ENCODE measurements around the gene KCNIP3.

The KCNIP3 gene

DNA sequence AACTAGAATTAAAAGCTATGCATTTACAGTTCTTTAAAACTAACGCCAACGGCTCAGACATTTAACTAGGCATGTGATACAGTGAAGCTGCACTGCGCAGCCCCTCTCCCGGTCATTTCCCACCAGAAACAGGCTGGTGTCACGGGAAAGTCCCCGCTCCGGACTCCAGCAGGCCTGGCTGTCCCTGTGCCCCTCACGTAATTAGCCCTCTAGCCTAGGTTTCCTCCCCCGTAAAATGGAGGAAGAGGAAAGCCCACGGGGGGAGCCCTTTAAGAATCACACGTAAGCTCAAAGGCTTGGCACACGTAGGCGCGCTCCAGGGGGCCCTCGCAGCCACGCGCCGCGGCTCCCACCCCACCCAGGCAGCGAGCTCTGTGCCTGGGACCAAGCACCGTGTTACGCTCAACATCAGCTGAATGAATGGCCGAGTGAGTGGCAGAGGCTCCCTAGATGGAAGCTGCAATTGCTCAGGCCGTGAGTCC lies 48.0 kb downstream of the KCNIP3 start:
- no peak overlapping the region for H3K4me2 ChIP-seq (ENCODE audit: low read length)
- WGBS (ENCODE audit: extremely low coverage, insufficient coverage, low lambda C conversion rate): no CpG with 5 or more reads among the region's 24 CpGs
- no peak overlapping the region for H3K56ac ChIP-seq (ENCODE audit: low read length)
- no peak overlapping the region for H3K23ac ChIP-seq (ENCODE audit: low read length)
- no peak overlapping the region for H2BK120ac ChIP-seq (ENCODE audit: low read depth, low read length)
- H2BK15ac ChIP-seq (replicated peaks; ENCODE audit: low read depth): no peak overlapping the region
- no peaks in the 10 kb centered on the region for H3K79me1 ChIP-seq (ENCODE audit: low read length)
- no peak overlapping the region for H3K18ac ChIP-seq (ENCODE audit: low read length)
- H3K79me2 ChIP-seq (ENCODE audit: control insufficient read depth, insufficient read depth, low read length): no peaks in the 10 kb centered on the region
- no peak overlapping the region for H4K5ac ChIP-seq (ENCODE audit: low read length)
- H3K4me3 ChIP-seq (ENCODE audit: low read length): no peak overlapping the region
- no peak overlapping the region for H3K9ac ChIP-seq (ENCODE audit: low read length)
- DNase-seq: no peak
- H3K36me3 ChIP-seq (ENCODE audit: control insufficient read depth, insufficient read depth, low read length): no peaks in the 10 kb centered on the region
- H2AK5ac ChIP-seq (ENCODE audit: low read length): no peak overlapping the region
- peaks cover 12% of the 10 kb centered on the region for H3K27me3 ChIP-seq (ENCODE audit: insufficient read depth, low read length, poor library complexity)
- no peak overlapping the region for H4K8ac ChIP-seq (ENCODE audit: low read depth, low read length)
- H3K27ac ChIP-seq (ENCODE audit: low read depth, low read length): no peak overlapping the region
- no peaks in the 10 kb centered on the region for H3K4me1 ChIP-seq (ENCODE audit: control insufficient read depth, low read depth, low read length)
- H3K4ac ChIP-seq (ENCODE audit: low read depth, low read length): no peak overlapping the region
- no peak overlapping the region for H2BK5ac ChIP-seq (ENCODE audit: low read length)

- Histone ChIP-seq H3K4me3 (ENCODE audit: low read length) (peak overlapping the region; percentile 44), H4K5ac (ENCODE audit: low read length) (no peak overlapping the region), H3K23ac (ENCODE audit: low read length) (no peak overlapping the region), H3K56ac (ENCODE audit: low read length) (peak overlapping the region; percentile 81), H2BK120ac (ENCODE audit: low read depth, low read length) (no peak overlapping the region), H4K8ac (ENCODE audit: low read depth, low read length) (no peak overlapping the region), H3K27me3 (ENCODE audit: insufficient read depth, low read length, poor library complexity) (peaks cover 12% of the 10 kb centered on the region), H3K9ac (ENCODE audit: low read length) (peak overlapping the region; percentile 59), H3K36me3 (ENCODE audit: control insufficient read depth, insufficient read depth, low read length) (no peaks in the 10 kb centered on the region), H3K18ac (ENCODE audit: low read length) (no peak overlapping the region), H3K4ac (ENCODE audit: low read depth, low read length) (no peak overlapping the region), H3K79me1 (ENCODE audit: low read length) (no peaks in the 10 kb centered on the region), H3K27ac (ENCODE audit: low read depth, low read length) (no peak overlapping the region), H2AK5ac (ENCODE audit: low read length) (no peak overlapping the region), H3K79me2 (ENCODE audit: control insufficient read depth, insufficient read depth, low read length) (no peaks in the 10 kb centered on the region), H2BK5ac (ENCODE audit: low read length) (no peak overlapping the region), H3K4me1 (ENCODE audit: control insufficient read depth, low read depth, low read length) (no peaks in the 10 kb centered on the region), H2BK15ac (replicated peaks; ENCODE audit: low read depth) (no peak overlapping the region), H3K4me2 (ENCODE audit: low read length) (peak overlapping the region; percentile 74)
- DNase-seq: peak; percentile 76
- WGBS (ENCODE audit: extremely low coverage, insufficient coverage, low lambda C conversion rate): no CpG with 5 or more reads among the region's 65 CpGs
Observed at GRCh38 chr2:95345563-95346230, 48.5 kb downstream of the KCNIP3 start.

GRCh38 chr2:95346231-95346737 lies 49.1 kb downstream of the KCNIP3 start:
- H3K4me2 ChIP-seq (ENCODE audit: low read length): peak overlapping the region; percentile 74
- DNase-seq: no peak
- no peak overlapping the region for H3K27ac ChIP-seq (ENCODE audit: low read depth, low read length)
- H2BK120ac ChIP-seq (ENCODE audit: low read depth, low read length): no peak overlapping the region
- H3K18ac ChIP-seq (ENCODE audit: low read length): peak overlapping the region; percentile 8
- no peak overlapping the region for H3K23ac ChIP-seq (ENCODE audit: low read length)
- no peak overlapping the region for H2AK5ac ChIP-seq (ENCODE audit: low read length)
- no peaks in the 10 kb centered on the region for H3K4me1 ChIP-seq (ENCODE audit: control insufficient read depth, low read depth, low read length)
- H3K36me3 ChIP-seq (ENCODE audit: control insufficient read depth, insufficient read depth, low read length): no peaks in the 10 kb centered on the region
- H4K5ac ChIP-seq (ENCODE audit: low read length): no peak overlapping the region
- H2BK5ac ChIP-seq (ENCODE audit: low read length): no peak overlapping the region
- H3K79me2 ChIP-seq (ENCODE audit: control insufficient read depth, insufficient read depth, low read length): no peaks in the 10 kb centered on the region
- peak overlapping the region; percentile 59 for H3K9ac ChIP-seq (ENCODE audit: low read length)
- peaks cover 12% of the 10 kb centered on the region for H3K27me3 ChIP-seq (ENCODE audit: insufficient read depth, low read length, poor library complexity)
- H3K4ac ChIP-seq (ENCODE audit: low read depth, low read length): no peak overlapping the region
- H3K4me3 ChIP-seq (ENCODE audit: low read length): no peak overlapping the region
- peak overlapping the region; percentile 25 for H3K56ac ChIP-seq (ENCODE audit: low read length)
- no peaks in the 10 kb centered on the region for H3K79me1 ChIP-seq (ENCODE audit: low read length)
- WGBS (ENCODE audit: extremely low coverage, insufficient coverage, low lambda C conversion rate): no CpG with 5 or more reads among the region's 88 CpGs
- H4K8ac ChIP-seq (ENCODE audit: low read depth, low read length): no peak overlapping the region
- no peak overlapping the region for H2BK15ac ChIP-seq (replicated peaks; ENCODE audit: low read depth)

GRCh38 chr2:95346738-95347671 lies 49.9 kb downstream of the KCNIP3 start:
- Histone ChIP-seq H3K56ac (ENCODE audit: low read length) (peak overlapping the region; percentile 67), H3K4me3 (ENCODE audit: low read length) (no peak overlapping the region), H3K4me1 (ENCODE audit: control insufficient read depth, low read depth, low read length) (no peaks in the 10 kb centered on the region), H3K79me1 (ENCODE audit: low read length) (no peaks in the 10 kb centered on the region), H3K27ac (ENCODE audit: low read depth, low read length) (no peak overlapping the region), H3K27me3 (ENCODE audit: insufficient read depth, low read length, poor library complexity) (peaks cover 12% of the 10 kb centered on the region), H3K4ac (ENCODE audit: low read depth, low read length) (no peak overlapping the region), H3K36me3 (ENCODE audit: control insufficient read depth, insufficient read depth, low read length) (no peaks in the 10 kb centered on the region), H2BK120ac (ENCODE audit: low read depth, low read length) (no peak overlapping the region), H3K9ac (ENCODE audit: low read length) (peak overlapping the region; percentile 29), H2BK15ac (replicated peaks; ENCODE audit: low read depth) (no peak overlapping the region), H2BK5ac (ENCODE audit: low read length) (no peak overlapping the region), H3K4me2 (ENCODE audit: low read length) (peak overlapping the region; percentile 67), H3K23ac (ENCODE audit: low read length) (no peak overlapping the region), H2AK5ac (ENCODE audit: low read length) (no peak overlapping the region), H4K5ac (ENCODE audit: low read length) (no peak overlapping the region), H3K79me2 (ENCODE audit: control insufficient read depth, insufficient read depth, low read length) (no peaks in the 10 kb centered on the region), H4K8ac (ENCODE audit: low read depth, low read length) (no peak overlapping the region), H3K18ac (ENCODE audit: low read length) (no peak overlapping the region)
- no CpG with 5 or more reads among the region's 78 CpGs for WGBS (ENCODE audit: extremely low coverage, insufficient coverage, low lambda C conversion rate)
- DNase-seq: peak; percentile 34

GRCh38 chr2:95347681-95348608 lies 50.8 kb downstream of the KCNIP3 start:
- peaks cover 12% of the 10 kb centered on the region for H3K27me3 ChIP-seq (ENCODE audit: insufficient read depth, low read length, poor library complexity)
- WGBS (ENCODE audit: extremely low coverage, insufficient coverage, low lambda C conversion rate): no CpG with 5 or more reads among the region's 22 CpGs
- H4K5ac ChIP-seq (ENCODE audit: low read length): no peak overlapping the region
- no peak overlapping the region for H3K18ac ChIP-seq (ENCODE audit: low read length)
- H3K4ac ChIP-seq (ENCODE audit: low read depth, low read length): no peak overlapping the region
- no peaks in the 10 kb centered on the region for H3K79me1 ChIP-seq (ENCODE audit: low read length)
- H3K79me2 ChIP-seq (ENCODE audit: control insufficient read depth, insufficient read depth, low read length): no peaks in the 10 kb centered on the region
- no peak overlapping the region for H3K4me2 ChIP-seq (ENCODE audit: low read length)
- no peak overlapping the region for H4K8ac ChIP-seq (ENCODE audit: low read depth, low read length)
- no peak overlapping the region for H2AK5ac ChIP-seq (ENCODE audit: low read length)
- no peak overlapping the region for H3K4me3 ChIP-seq (ENCODE audit: low read length)
- H2BK5ac ChIP-seq (ENCODE audit: low read length): no peak overlapping the region
- no peak overlapping the region for H3K56ac ChIP-seq (ENCODE audit: low read length)
- no peak overlapping the region for H2BK15ac ChIP-seq (replicated peaks; ENCODE audit: low read depth)
- no peak overlapping the region for H3K27ac ChIP-seq (ENCODE audit: low read depth, low read length)
- no peak overlapping the region for H3K23ac ChIP-seq (ENCODE audit: low read length)
- H3K4me1 ChIP-seq (ENCODE audit: control insufficient read depth, low read depth, low read length): no peaks in the 10 kb centered on the region
- no peaks in the 10 kb centered on the region for H3K36me3 ChIP-seq (ENCODE audit: control insufficient read depth, insufficient read depth, low read length)
- DNase-seq: no peak
- H3K9ac ChIP-seq (ENCODE audit: low read length): no peak overlapping the region
- no peak overlapping the region for H2BK120ac ChIP-seq (ENCODE audit: low read depth, low read length)
